MCF 10A (cell line): Measurements from ENCODE around the gene LMNA. TPM values are rescaled to one million over a fixed set of nuclear protein-coding genes. Genes with fewer than 3 reads are reported as not detected.

Experiments
- BruUV-seq: library from RNA; stranded (reverse); fragments of 400-500 nt; replicated peaks from 2 replicates; lab custom pipeline; 2021; lab: Mats Ljungman, UMichigan
- CTCF ChIA-PET: fragments of 300-600 bp; sonication (Branson Sonifier 250); formaldehyde crosslinking; extraction: SDS; loops from one replicate; lab custom pipeline; 2021; ENCODE audit warnings: antibody characterized with exemption, inconsistent platforms; lab: Yijun Ruan, JAX
- POLR2A ChIA-PET: fragments of 300-600, 350-650 bp; sonication (Branson Sonifier 250); formaldehyde crosslinking; extraction: SDS; loops from one replicate; lab custom pipeline; 2020; ENCODE audit warnings: antibody characterized with exemption, inconsistent platforms; lab: Yijun Ruan, JAX
- DNase-seq: peaks from one replicate; pipeline ENCODE4 v3.0.0-alpha.2; 2018; ENCODE audit not compliant: unreplicated experiment
- H3K27ac Mint-ChIP-seq: one replicate; pipeline ENCODE4 v1.8.0; 2022; ENCODE audit warnings: mild to moderate bottlenecking, low read depth, mixed read lengths; ENCODE audit not compliant: unreplicated experiment
- H3K27me3 Mint-ChIP-seq: one replicate; pipeline ENCODE4 v1.8.0; 2022; ENCODE audit warnings: mixed read lengths; ENCODE audit not compliant: insufficient read depth, unreplicated experiment
- H3K36me3 Mint-ChIP-seq: one replicate; pipeline ENCODE4 v1.8.0; 2022; ENCODE audit warnings: mild to moderate bottlenecking, moderate library complexity, mixed read lengths; ENCODE audit not compliant: insufficient read depth, unreplicated experiment
- H3K4me1 Mint-ChIP-seq: one replicate; pipeline ENCODE4 v1.8.0; 2022; ENCODE audit warnings: mixed read lengths; ENCODE audit not compliant: insufficient read depth, unreplicated experiment
- H3K4me3 Mint-ChIP-seq: one replicate; pipeline ENCODE4 v1.8.0; 2022; ENCODE audit warnings: mild to moderate bottlenecking, moderate library complexity, mixed read lengths; ENCODE audit not compliant: unreplicated experiment
- H3K9me3 Mint-ChIP-seq: one replicate; pipeline ENCODE4 v1.8.0; 2022; ENCODE audit warnings: mixed read lengths; ENCODE audit not compliant: unreplicated experiment
- CTCF ChIP-seq: fragments of 200-600 bp; IDR thresholded peaks from one replicate; pipeline ENCODE4 v1.8.0; 2022; ENCODE audit warnings: antibody characterized with exemption, mild to moderate bottlenecking; ENCODE audit not compliant: unreplicated experiment
- intact Hi-C: fragments of 100-400 bp; cut with micrococcal nuclease; formaldehyde crosslinking; loops from 2 replicates; pipeline ENCODE4 v1.14.1; 2022
- total RNA-seq: library from RNA; stranded (reverse); gene quantifications from 2 replicates; pipeline ENCODE4 v1.2.3, GENCODE V29; 2022

LMNA gene
- total RNA-seq, 1 experiment from 2014 or later: 716 TPM

GRCh38 chr1:156072251-156072650 is 42.3 kb upstream of the LMNA start:
- DNase-seq: no peak
- intact Hi-C loops: no loop called here
- ChIA-PET POLR2A (interaction anchor here (1.3 to 1.4 kb wide), 2 partner anchors 19 to 139 kb away, joined by 3 read pairs; no protein-coding TSS in a partner anchor), CTCF (interaction anchor here (0.6 to 1.5 kb wide), 2 partner anchors 53 to 58 kb away, joined by 5 read pairs; no protein-coding TSS in a partner anchor)
- Mint-ChIP-seq H3K36me3 (peaks cover 5% of the 10 kb centered on the region), H3K4me1 (peaks cover 6% of the 10 kb centered on the region), H3K4me3 (no peak overlapping the region), H3K9me3 (no peaks in the 10 kb centered on the region), H3K27ac (no peak overlapping the region), H3K27me3 (no peaks in the 10 kb centered on the region)
- no peak for TF ChIP-seq CTCF
- BruUV-seq: no TSS peak

GRCh38 chr1:156073110-156073687 is 41.3 kb upstream of the LMNA start:
- POLR2A ChIA-PET: interaction anchor here (1.3 to 1.4 kb wide), 3 partner anchors 11 to 140 kb away, joined by 3 to 4 read pairs (median 3); no protein-coding TSS in a partner anchor
- intact Hi-C loops: no loop called here
- BruUV-seq: no TSS peak
- Mint-ChIP-seq H3K36me3 (peaks cover 5% of the 10 kb centered on the region), H3K4me3 (no peak overlapping the region), H3K9me3 (no peaks in the 10 kb centered on the region), H3K27me3 (no peaks in the 10 kb centered on the region), H3K27ac (no peak overlapping the region), H3K4me1 (peaks cover 6% of the 10 kb centered on the region)
- no peak for DNase-seq
- CTCF ChIA-PET: interaction anchor here (0.6 to 2.3 kb wide), 7 partner anchors 8 to 795 kb away, joined by 3 to 10 read pairs (median 3); partner anchors contain the start of gene MEX3A
- no peak for TF ChIP-seq CTCF

- no TSS peak for BruUV-seq
- H3K9me3 Mint-ChIP-seq: no peaks in the 10 kb centered on the region
- H3K27ac Mint-ChIP-seq: no peak overlapping the region
- no peak for DNase-seq
- H3K4me3 Mint-ChIP-seq: no peak overlapping the region
- H3K36me3 Mint-ChIP-seq: peaks cover 5% of the 10 kb centered on the region
- TF ChIP-seq CTCF: no peak
- peaks cover 8% of the 10 kb centered on the region for H3K4me1 Mint-ChIP-seq
- intact Hi-C loops: no loop called here
- CTCF ChIA-PET: interaction anchor here (0.8 to 2.3 kb wide), 3 partner anchors 8 to 84 kb away, joined by 3 to 10 read pairs (median 3); no protein-coding TSS in a partner anchor
- no peaks in the 10 kb centered on the region for H3K27me3 Mint-ChIP-seq
- POLR2A ChIA-PET: interaction anchor here (1.3 to 1.4 kb wide), 3 partner anchors 10 to 141 kb away, joined by 3 to 4 read pairs (median 3); no protein-coding TSS in a partner anchor
Observed at GRCh38 chr1:156073740-156074139, 40.8 kb upstream of the LMNA start.

- H3K4me3 Mint-ChIP-seq: no peak overlapping the region
- peaks cover 11% of the 10 kb centered on the region for H3K4me1 Mint-ChIP-seq
- ChIA-PET CTCF (interaction anchor here (0.8 to 2.3 kb wide), 3 partner anchors 9 to 134 kb away, joined by 3 to 10 read pairs (median 3); no protein-coding TSS in a partner anchor), POLR2A (interaction anchor here (0.6 to 1.3 kb wide), 3 partner anchors 135 to 1090 kb away, joined by 3 to 5 read pairs (median 5); partner anchors contain the start of gene KHDC4)
- DNase-seq: no peak
- H3K27ac Mint-ChIP-seq: no peak overlapping the region
- no peak for TF ChIP-seq CTCF
- no TSS peak for BruUV-seq
- intact Hi-C loops: no loop called here
- H3K36me3 Mint-ChIP-seq: peaks cover 5% of the 10 kb centered on the region
- H3K27me3 Mint-ChIP-seq: no peaks in the 10 kb centered on the region
- H3K9me3 Mint-ChIP-seq: no peaks in the 10 kb centered on the region
Observed at GRCh38 chr1:156074661-156075060, 39.9 kb upstream of the LMNA start.
